HG03060 (cell line): ENCODE data around the gene RPS6KA2.

Source experiments
- ATAC-seq: cut with Tn5 transposase; IDR thresholded peaks from one replicate; pipeline ENCODE4 v1.9.1; 2021; ENCODE audit warnings: low read depth, moderate number of reproducible peaks; ENCODE audit not compliant: unreplicated experiment

The RPS6KA2 gene

DNA sequence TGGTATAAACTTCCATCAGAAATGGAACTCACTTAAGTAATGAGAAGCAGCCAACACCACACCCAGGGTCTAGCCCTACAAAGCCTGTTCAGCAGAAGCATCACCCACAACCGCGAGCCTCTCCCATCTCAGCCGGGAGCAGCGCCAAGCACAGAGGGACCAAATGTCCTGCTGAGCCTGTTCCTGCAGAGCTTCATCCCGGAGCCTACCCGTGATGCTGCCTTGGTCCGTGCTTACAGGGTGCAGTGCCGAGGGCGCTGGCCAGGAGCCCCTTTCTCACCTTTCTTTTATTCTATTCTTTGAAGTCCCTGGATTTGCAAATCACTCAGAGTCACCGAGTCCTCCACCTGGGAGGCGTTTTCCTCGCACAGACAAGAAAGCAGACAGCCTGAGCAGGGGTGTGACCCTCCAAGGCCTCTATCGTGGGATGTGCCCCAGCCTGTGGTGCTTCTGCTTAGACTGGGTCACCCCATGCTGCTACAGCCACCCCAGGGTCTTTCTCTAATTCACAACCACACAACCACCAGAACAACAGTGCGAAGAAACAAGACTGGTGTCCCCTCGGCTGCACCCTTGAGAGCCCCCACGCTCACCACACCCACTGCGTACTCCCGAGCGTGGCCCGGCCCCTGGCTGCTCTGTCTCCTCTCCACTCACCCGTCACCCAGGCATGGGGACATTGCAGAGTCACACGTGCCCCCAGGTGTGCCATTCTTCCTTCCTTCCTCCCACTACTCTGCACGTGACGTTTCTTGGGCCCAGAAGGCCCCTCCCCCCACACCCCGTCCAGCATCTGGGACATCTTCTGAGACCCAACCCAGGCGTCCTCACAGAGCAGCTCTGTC, 152.1 kb downstream of the RPS6KA2 start:
- no peak for ATAC-seq

DNA sequence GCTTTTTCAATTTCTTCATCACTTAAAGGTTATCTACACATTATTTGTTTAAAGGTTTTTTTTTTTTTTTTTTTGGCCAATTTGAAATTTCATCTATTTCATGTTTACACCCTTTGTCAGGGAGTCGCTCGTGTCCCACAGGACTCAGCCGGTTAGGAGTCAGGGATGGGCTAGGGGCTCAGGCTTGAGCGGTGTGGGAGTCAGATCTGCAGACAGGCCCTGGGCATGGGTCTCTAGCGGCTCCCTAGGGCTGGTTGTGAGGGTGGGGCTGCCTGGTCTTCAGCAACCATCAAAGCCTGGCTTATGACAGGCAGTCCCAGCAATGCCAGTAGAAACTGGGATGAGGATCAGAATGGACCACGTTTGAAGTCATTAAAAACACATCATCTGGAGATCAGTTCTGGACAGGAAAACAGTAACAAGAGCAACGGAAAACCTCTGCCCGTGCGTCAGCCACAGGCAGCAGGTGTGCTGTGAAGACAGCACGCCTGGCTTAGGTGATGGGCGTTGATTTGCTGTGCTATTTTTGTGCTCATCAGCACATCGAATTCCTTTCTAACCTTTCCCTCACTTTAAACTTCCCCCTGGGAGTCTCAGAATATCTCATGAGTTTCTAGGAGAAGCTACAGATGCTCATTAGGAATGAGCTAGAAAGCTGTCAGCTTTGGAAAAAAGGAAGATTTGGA, 153.0 kb downstream of the RPS6KA2 start:
- ATAC-seq: no peak

DNA sequence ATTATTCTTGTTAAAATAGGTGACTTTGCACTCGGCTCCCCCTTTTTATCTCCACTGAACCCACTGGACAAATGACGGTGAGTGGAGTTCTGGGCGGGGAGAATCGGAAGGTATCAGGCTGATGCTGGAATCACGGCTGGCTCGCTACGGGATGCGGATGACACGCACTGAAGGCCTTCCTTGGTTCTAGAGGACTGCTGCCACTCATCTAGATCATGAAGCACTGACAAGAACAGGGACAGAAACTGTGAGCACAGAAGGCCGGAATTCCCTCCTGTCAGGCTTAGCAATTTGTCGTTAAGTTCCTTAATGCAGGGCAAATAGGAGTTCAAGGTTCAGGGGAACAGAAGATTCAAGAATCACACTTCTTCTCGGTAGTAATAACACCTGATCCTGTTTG, 154.4 kb downstream of the RPS6KA2 start:
- ATAC-seq: no peak

DNA sequence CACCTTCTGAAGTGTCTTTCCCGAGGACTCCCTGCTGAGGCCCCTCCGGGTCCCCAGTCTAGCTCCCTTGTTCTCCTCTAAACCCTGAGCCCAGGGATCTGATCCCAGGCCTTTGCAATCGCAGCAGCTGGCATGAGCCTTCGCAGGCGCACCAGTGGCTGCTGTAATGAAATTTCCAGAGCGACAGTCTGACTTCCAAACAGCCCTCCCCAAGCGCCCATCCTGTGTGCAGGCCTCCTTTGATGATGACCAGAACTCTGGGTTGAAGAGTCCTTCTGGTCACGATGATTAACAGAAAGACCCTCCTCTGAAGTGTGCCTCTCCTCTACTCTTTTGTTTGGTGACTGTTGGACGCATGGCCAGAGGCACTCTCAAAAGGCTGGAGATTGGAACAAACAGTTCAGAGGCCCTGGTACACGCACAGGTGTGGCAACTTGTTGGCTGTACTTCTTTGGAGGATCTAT, 155.2 kb downstream of the RPS6KA2 start:
- ATAC-seq: no peak

DNA sequence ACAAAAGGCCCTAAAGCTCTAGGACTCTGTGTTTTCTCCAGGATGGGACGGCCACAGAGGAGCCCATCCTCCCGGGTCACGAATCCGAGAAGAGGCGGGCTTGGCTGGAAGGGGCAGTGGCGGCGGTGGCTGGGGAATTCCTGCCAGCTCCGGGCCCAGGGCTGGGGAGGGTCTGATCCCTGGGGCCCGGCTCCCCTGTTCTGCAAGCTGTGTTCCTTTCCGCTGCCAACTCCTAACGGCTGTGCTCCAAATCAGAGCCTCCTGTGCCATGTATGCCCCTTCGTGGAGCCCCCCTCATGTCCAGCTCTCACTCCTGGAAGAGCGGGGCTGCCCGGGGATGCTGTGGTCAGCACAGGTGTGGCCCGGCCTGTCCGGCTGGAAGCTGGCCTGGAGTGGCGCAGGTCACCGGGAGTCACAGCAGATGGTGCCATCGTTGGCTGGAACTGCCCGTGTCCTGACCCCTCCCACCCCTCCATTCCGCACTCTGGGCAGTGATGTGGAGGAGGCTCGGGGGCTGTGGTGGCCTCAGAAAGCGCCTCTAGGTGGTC, 156.1 kb downstream of the RPS6KA2 start:
- ATAC-seq: no peak

DNA sequence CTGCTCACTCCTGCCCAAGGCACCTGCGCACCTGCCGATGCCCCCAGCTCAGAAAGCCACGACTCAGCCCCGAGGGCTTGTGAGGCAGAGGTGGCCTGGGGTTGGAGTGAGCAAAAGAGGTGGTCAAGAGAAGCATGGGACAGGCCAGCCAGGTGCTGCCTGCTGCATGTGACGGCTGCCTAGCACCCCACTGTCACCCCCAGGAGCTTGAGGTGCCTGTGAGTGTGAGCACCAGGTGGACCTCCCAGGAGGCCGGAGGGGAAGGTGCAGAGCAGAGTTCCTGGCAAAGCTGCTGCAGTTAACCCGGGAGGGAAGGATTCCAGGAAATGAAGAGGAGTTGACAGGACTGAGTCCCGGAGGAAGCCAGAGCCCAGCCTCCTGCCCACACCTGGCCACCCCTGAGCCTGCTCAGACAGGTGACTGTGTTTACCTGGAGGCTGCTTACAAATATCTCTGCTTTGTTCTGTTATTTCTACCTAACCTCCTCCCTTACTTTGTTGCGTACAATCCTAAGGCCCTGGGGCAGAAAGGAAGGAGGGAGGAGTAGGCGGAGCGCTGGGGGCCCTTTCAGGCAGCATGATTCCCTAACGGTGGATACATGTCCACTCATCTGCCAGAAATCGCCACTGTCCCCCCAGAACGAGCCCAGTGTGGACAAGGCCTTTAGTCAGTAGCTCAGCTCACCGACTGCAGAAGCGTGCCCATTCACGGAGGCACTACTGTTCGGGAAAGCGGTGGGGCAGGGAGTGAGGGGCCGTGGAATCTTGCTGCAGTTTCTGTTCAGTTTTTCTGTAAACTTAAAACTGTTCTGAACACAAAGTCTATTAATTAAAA, 156.8 kb downstream of the RPS6KA2 start:
- ATAC-seq: no peak

DNA sequence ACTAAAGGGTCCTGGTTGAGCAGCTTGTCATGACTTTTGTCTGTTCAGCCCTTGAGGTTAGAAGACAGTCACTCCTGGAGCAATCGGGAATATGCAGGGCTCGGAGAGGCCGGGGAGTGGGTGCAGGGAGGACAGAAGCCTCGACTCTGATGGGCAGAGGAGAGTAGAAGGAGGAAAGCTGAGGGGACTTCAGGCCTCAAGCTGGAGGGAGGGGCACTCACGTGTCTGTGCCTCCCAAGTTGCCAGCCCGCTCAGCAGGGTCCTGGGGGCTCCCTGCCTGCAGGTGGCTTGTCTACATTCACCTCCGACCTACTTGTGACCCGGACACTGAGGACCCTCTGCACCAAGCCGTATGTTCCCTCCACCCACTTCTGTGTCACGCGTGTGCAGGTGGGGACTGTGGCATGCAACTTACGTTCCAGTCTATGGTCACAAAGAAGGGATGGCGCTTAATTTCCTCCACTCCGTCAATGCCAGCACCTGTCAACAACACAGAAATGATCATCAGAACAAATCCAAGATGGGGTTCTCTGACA, 157.6 kb downstream of the RPS6KA2 start:
- no peak for ATAC-seq

DNA sequence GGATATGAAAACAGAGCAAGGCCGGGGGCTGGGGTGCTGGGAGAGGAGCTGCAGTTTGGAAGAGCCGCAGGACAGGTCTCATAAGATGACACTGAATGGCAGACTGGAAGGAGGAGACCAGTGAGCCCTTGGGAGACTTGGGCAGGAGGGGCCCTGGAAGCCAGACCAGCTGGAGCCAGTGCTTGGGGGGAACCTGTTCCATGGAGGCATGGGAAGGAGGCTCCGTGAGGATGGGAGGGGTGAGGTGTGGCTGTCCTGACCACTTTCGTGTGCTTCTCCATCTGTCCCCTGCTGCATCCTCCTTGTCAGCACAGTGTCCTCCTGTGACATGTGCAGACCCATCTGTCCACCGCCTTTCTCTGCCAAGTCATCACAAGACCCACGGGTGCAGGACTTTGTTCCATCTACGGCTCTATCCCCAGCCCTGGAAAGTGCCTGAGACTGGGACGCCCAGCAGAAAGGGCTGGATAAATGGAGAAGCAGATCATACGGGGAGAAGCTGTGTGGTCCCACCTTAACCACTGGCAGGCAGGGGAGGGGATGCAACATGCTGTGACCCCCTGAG, 159.5 kb downstream of the RPS6KA2 start:
- no peak for ATAC-seq

DNA sequence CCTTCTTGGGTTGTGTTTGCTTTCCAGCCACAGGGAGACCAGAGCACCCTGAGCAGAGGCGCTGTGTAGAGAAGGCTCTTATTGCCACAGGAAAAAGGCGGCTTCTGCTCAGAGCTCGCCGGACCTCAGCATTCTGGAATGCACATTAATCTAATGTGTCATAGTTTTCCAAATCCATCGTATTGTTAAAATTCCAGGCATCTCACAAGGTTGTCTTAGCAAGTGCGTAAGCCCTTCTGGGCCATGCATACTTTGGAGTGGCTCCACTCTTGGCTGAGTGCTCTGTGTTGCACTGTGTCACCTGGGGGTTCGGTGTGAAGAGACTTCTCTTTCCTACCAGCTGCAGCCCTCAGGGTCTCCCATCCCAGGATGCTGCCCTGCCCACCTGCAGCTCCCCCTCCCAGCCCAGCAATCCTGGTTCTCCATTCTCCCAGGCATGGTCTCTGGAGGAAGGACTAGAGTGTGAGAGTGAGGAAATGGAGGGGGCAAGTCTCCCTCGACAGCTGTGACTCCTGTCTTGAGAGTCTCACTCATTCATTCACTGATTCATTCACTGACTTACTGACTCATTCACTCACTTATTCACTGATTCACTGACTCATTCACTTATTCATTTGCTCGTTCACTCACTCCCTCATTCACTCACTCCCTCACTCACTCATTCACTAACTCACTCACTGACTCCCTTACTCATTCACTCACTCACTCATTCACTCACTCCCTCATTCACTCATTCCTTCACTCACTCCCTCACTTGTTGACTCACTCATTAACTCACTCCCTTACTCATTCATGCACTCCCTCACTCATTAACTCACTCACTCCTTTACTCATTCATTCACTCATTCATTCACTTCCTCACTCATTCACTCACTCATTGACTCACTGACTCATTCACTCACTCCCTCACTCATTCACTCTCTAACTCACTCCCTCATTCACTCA, 160.6 kb downstream of the RPS6KA2 start:
- no peak for ATAC-seq

DNA sequence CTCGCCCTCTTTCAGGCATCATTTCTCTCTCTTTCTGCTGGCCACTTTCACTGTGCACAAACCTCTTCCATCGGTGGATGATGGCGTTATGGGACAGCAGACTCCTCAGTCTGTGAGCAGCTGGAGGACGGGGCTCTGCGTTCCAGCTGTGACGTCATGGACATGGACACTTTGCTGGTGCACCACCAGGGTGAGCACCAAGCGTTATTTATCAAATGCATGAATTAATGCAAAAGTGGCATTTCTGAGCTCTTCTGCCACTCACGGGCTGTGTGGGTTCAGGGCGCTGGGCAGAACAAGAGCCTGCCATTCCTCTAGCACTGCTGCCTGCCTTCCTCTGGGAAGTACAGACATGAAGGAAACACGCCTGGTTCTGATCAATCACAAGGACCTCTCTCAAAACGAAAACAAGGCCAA, 161.4 kb downstream of the RPS6KA2 start:
- no peak for ATAC-seq

DNA sequence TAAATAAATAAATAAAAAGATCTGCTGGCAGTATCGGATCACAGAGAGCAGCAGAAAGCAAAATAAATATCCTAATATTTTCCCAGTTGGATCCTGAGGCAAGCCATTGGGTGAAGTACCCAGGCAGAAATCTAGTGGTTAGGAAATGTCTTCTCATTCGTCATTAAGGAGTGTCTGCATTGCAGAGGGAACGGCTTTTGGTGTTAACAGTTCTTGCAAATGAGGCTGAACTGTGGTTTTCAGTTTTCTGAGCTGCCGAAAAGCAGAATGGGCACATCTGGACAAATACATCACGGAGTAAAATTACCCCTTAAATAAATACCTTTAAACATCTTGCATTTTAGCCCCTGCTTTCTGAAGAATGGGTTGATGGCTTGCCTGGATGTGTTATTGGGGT, 162.1 kb downstream of the RPS6KA2 start:
- ATAC-seq: no peak

DNA sequence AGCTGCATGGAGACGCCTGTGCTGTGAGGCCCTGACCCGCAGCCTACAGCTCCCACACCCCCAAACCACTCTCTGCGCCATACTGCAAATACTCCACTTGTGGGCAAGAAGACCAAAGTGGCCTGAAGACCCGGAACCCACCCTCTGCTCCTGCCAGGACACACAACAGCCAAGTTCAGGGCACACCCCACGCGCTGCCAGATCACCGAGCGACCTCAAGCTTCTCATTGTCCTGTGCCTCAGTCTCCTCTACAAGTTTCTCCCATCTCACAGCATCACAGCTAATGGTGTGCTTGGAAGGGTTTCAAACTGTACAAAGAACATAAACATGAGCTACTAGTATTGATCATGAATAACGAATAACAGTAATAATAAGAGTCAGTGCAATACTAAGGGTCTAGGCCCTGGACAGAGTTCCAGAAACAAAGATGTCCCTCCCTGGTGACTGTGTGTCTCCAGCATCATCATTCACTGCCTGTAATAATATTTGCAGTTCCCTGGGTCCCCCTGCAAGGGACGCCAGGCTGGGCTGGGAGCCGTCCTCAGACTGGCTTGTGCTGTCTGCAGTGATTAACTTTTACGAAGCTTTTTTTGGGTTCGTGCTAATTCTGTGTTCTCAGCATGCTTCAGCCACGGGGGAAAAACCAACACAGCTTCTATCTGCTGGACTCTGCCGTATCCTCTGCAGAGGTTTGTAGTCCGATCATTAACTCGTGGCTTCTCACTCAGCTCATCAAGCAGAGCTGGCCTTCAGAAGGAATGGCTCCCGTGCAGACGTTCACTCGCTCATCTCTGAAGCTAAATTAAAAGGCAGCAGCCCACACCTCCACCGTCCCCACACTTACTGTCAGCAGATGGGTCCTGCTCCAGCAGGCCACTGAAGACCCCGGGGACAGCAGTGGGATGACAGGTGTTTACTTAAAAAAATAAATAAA, 162.7 kb downstream of the RPS6KA2 start:
- ATAC-seq: no peak

DNA sequence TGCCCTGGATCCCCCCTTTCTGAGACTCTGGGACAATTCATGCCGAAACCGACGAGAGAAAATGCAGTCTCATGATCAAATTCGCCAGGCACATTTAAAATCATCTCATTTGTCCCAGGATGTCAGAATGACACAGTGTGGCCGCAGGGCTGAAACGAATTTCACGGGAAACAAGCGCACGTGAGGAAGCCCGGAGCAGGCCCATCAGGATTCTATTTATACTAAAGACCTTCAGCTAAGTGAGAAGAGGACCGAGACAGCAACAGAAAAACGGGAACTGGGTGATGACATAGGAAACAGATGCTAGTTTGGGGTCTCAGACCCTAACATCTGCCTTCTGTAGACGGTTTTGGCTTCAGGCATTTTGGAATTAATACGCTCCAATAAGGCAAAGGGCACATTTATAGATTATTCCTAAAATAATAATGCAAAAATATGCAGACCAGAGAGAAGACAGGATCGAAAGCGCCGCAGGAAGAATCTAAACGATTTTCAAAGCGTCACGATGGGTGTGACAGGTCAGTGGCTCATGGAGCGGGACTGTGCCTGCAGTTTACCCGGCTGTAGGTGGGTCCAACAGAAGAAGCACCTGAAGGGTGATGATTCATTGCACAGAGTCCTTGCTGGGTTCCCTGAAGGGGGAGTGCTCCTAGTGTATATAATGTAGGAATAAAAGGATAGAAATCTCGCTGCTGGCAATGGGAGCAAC, 163.5 kb downstream of the RPS6KA2 start:
- no peak for ATAC-seq

DNA sequence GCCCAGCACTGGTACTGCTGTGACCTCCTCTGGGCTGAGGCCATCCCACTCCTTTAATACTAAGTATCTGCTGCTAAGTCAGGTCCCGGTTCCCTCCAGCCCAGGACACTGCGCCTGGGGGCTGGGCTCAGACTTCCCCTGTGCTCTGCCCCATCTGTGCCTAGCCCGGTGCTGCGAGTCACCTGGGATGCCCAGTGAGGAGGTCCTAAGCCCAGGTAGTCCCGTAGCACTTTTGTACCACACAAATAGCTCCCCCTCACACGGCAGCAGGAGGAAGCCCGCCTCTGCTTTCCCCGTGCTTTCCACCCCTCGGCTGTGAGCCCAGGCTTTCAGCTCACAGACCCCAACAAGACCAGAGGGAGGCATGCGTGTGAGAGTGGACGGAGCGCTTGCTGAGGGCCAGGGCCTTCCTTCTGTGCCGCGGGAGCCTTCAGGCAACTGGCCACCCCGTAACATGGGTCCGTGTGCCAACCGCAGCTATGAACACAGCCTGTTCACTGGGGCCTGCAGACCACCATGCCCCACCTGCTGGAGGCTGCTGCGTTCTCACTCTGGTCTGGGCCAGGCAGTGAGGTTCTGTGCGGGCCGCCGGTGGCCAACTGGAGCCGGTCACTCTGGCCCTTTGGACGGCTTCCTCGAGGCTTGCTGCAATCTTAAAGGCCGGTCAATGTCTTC, 164.5 kb downstream of the RPS6KA2 start:
- no peak for ATAC-seq

DNA sequence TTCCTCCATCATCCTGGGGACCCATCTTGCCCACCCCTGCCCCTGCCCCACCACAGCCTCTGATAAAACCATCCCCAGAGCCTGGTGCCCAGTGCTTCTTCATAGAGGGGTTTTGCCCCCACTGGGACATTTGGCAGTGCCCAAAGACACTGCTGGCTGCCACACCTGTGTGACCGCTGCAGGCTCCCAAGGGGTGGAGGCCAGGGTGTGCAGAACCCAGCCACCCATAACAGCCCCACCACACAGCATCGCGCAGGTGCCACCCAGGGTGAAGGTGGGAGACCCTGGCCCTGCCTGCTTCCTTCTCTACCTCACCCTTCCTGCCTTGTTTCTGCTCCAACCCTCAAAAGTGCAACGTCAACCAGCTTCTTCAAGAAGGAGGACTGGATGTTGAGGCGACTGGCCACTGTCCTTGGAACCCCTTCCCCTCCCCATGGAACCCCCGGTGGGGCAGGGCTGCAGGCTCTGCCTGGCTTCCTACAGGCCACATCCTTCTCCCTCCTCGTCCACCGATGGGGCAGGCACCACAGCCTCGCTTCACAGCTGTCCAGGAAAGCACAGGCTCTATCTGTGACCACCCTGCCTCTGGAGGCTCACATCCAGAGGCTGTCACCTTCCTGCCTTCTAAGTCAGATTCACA, 165.1 kb downstream of the RPS6KA2 start:
- no peak for ATAC-seq
